Liver (tissue), 9 donors: ENCODE measurements around the gene ENPP7. TPM values are rescaled to one million over a fixed set of nuclear protein-coding genes. Genes with fewer than 3 reads are reported as not detected.

Experiments
- DNase-seq: peaks from one replicate; pipeline ENCODE4 v3.0.0-alpha.2; 2017; ENCODE audit warnings: low spot score
- H3K27ac ChIP-seq, 2 donors: one replicate each; pipeline ENCODE4 v1.7.0; 2013; ENCODE audit warnings: inconsistent platforms in 2 of 2, low read length in 2 of 2, control low read depth in 1 of 2, low read depth in 1 of 2, mild to moderate bottlenecking in 1 of 2
- H3K27me3 ChIP-seq, 4 donors: one replicate each; pipeline versions ENCODE4 v1.6.1 to v1.7.0; 2013; ENCODE audit warnings: low read length in 3 of 4, inconsistent platforms in 1 of 4, mild to moderate bottlenecking in 1 of 4, moderate library complexity in 1 of 4; ENCODE audit not compliant: control insufficient read depth in 4 of 4, insufficient read depth in 4 of 4
- H3K36me3 ChIP-seq, 4 donors: one replicate each; pipeline versions ENCODE4 v1.6.1 to v1.7.0; 2013; ENCODE audit warnings: low read length in 3 of 4, mild to moderate bottlenecking in 3 of 4, low read depth in 1 of 4, moderate library complexity in 1 of 4; ENCODE audit not compliant: control insufficient read depth in 4 of 4, insufficient read depth in 3 of 4
- H3K4me1 ChIP-seq, 4 donors: one replicate each; pipeline versions ENCODE4 v1.6.1 to v1.7.0; 2013; ENCODE audit warnings: low read length in 3 of 4, mild to moderate bottlenecking in 3 of 4, moderate library complexity in 1 of 4; ENCODE audit not compliant: control insufficient read depth in 4 of 4, insufficient read depth in 4 of 4
- H3K4me3 ChIP-seq, 3 donors: one replicate each; pipeline versions ENCODE4 v1.6.1 to v1.7.0; 2013; ENCODE audit warnings: low read length in 3 of 3, control low read depth in 1 of 3, low read depth in 1 of 3, mild to moderate bottlenecking in 1 of 3
- H3K9ac ChIP-seq, 2 donors: one replicate each; pipeline ENCODE4 v1.7.0; 2013; ENCODE audit warnings: low read length in 2 of 2, mild to moderate bottlenecking in 2 of 2, moderate library complexity in 2 of 2, control low read depth in 1 of 2, low read depth in 1 of 2
- H3K9me3 ChIP-seq, 4 donors: one replicate each; pipeline versions ENCODE4 v1.6.1 to v1.7.0; 2013; ENCODE audit warnings: low read length in 3 of 4; ENCODE audit not compliant: control insufficient read depth in 4 of 4
- FOXA1 ChIP-seq: IDR thresholded peaks from 2 replicates; pipeline ENCODE4 v1.6.1; 2016; ENCODE audit warnings: antibody characterized with exemption
- FOXA2 ChIP-seq: IDR thresholded peaks from 2 replicates; pipeline ENCODE4 v1.6.1; 2016; ENCODE audit warnings: antibody characterized with exemption
- GABPA ChIP-seq, 2 donors: IDR thresholded peaks in 1 of 2; conservative IDR thresholded peaks in 1 of 2; 2 replicates each; pipeline ENCODE4 v1.6.1; 2016; ENCODE audit warnings: antibody characterized with exemption in 2 of 2, mild to moderate bottlenecking in 1 of 2, moderate library complexity in 1 of 2
- HNF4G ChIP-seq: IDR thresholded peaks from 2 replicates; pipeline ENCODE4 v1.6.1; 2016; ENCODE audit warnings: antibody characterized with exemption
- JUND ChIP-seq, 2 donors: IDR thresholded peaks; 2 replicates each; pipeline ENCODE4 v1.6.1; 2016; ENCODE audit warnings: antibody characterized with exemption in 2 of 2
- NR2F2 ChIP-seq: IDR thresholded peaks from 2 replicates; pipeline ENCODE4 v1.6.1; 2016; ENCODE audit warnings: antibody characterized with exemption
- RAD21 ChIP-seq, 2 donors: IDR thresholded peaks; 2 replicates each; pipeline ENCODE4 v1.6.1; 2016; ENCODE audit warnings: antibody characterized with exemption in 2 of 2, mild to moderate bottlenecking in 2 of 2
- RXRA ChIP-seq, 2 donors: IDR thresholded peaks; 2 replicates each; pipeline ENCODE4 v1.6.1; 2017 to 2018; ENCODE audit warnings: antibody characterized with exemption in 2 of 2, mild to moderate bottlenecking in 1 of 2
- TAF1 ChIP-seq: conservative IDR thresholded peaks from 2 replicates; pipeline ENCODE4 v1.6.1; 2016; ENCODE audit warnings: antibody characterized with exemption, mild to moderate bottlenecking
- YY1 ChIP-seq: IDR thresholded peaks from 2 replicates; pipeline ENCODE4 v1.6.1; 2016; ENCODE audit warnings: antibody characterized with exemption, mild to moderate bottlenecking
- WGBS: extraction: QIAGEN DNeasy Blood & Tissue Kit; methylation state at CpG from one replicate; pipeline ENCODE4 v1.1.7; 2013; 5-methylcytosine and 5-hydroxymethylcytosine counted together
- polyA plus RNA-seq, 2 donors: library from polyadenylated mRNA; stranded (reverse) in 1 of 2; unstranded in 1 of 2; fragments of 200-250 nt in 1 of 2; fragments of >200 nt in 1 of 2; fragmentation: Nextera tagmentation in 1 of 2; extraction: Ambion mirVana in 1 of 2; gene quantifications; one replicate each; pipeline versions ENCODE4 v1.2.1 to v1.2.3, GENCODE V29; 2013 to 2015
- total RNA-seq, 2 donors: library from RNA; depleted of rRNA; stranded (reverse); fragments of >200 nt; gene quantifications; one replicate each; pipeline ENCODE4 v1.2.3, GENCODE V29; 2014
- TF ChIP-seq, protein P1 (sequence below): IDR thresholded peaks from 2 replicates; pipeline ENCODE4 v1.6.1; 2016; ENCODE audit warnings: antibody characterized with exemption, mild to moderate bottlenecking
- TF ChIP-seq, protein P2 (sequence below): IDR thresholded peaks from 2 replicates; pipeline ENCODE4 v1.6.1; 2016; ENCODE audit warnings: antibody characterized with exemption
- TF ChIP-seq, protein P3 (sequence below): IDR thresholded peaks from 2 replicates; pipeline ENCODE4 v1.6.1; 2016; ENCODE audit warnings: antibody characterized with exemption
- TF ChIP-seq, protein P4 (sequence below): IDR thresholded peaks from 2 replicates; pipeline ENCODE4 v1.6.1; 2016; ENCODE audit warnings: antibody characterized with exemption
- TF ChIP-seq, protein P5 (sequence below): fragments of 150-350 bp; IDR thresholded peaks from 2 replicates; pipeline ENCODE4 v1.5.1; 2017; ENCODE audit warnings: improper control_type of control experiment, low read depth, low read length; ENCODE audit not compliant: missing input control
- donor health status: healthy.
- donor health status: healthy.
- donor health status: healthy.
- donor health status: healthy.
- donor health status: healthy.

Gene ENPP7
- total and polyA plus RNA-seq, 4 donors, result 1.7 to 12.0 (median 3.9) TPM

DNA sequence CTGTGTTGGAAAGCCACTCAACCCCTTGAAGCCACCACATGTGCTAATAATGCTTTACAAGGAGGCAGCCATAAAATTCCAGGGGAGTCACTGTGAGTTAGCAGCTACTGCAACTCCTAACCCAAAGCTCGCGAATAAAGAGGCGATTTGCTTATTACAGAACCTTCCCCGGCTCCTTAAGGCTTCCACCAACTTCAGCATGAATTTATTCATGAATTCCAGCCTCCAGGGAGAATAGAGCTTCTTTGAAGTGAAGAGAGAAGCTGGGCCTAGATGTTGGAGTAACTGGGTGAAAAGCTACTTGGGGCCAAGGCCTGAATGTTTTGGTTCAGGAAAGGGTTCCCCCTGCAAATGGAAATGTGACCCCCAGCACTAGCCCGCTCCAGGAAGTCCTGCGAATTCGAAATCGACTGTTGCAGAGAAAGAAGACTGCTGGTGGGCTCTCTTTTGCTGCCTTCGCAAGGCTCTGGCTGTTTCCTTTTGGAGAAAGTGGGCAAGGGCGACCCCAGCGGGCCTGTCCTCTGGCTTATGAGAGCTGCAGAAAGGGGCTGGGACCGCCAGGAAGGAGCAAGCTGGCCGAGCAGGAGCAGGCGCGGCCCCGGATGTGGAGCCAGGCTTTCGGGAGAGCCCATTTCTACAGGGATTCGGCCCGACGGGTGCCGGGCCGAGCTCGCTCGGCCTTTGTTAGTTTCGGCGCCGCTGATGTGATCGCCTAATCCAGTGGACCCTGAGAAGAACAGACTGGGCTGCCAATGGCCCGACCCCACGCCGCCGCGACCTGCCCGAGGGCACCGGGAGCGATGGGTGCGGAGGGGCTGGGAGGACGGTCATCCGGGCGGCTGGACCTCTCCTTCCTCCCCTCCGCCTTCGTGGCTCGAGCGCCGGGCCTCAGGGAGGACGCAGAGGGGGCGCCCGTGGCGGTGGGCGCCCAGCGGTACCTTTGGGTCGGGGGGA is 58.5 kb downstream of the ENPP7 start:
- H3K4me3 ChIP-seq, result peak overlapping the region in 1 of 3 donors; percentile 30
- peaks cover 0 to 15% (median 10%) of the 10 kb centered on the region in 4 donors for H3K27me3 ChIP-seq
- H3K4me1 ChIP-seq, result peaks cover 0 to 10% (median 7%) of the 10 kb centered on the region in 4 donors
- H3K27ac ChIP-seq, result no peak overlapping the region
- no peak for DNase-seq
- 28% methylated on average over 52 of the region's 52 CpGs for WGBS
- H3K9ac ChIP-seq, result no peak overlapping the region
- no peak for TF ChIP-seq FOXA2
- no peak for TF ChIP-seq TAF1
- no peak for TF ChIP-seq RAD21 (IDR thresholded peaks at IDR 0.05)
- no peak for TF ChIP-seq FOXA1
- no peak for TF ChIP-seq HNF4G
- TF ChIP-seq, protein P1, sequence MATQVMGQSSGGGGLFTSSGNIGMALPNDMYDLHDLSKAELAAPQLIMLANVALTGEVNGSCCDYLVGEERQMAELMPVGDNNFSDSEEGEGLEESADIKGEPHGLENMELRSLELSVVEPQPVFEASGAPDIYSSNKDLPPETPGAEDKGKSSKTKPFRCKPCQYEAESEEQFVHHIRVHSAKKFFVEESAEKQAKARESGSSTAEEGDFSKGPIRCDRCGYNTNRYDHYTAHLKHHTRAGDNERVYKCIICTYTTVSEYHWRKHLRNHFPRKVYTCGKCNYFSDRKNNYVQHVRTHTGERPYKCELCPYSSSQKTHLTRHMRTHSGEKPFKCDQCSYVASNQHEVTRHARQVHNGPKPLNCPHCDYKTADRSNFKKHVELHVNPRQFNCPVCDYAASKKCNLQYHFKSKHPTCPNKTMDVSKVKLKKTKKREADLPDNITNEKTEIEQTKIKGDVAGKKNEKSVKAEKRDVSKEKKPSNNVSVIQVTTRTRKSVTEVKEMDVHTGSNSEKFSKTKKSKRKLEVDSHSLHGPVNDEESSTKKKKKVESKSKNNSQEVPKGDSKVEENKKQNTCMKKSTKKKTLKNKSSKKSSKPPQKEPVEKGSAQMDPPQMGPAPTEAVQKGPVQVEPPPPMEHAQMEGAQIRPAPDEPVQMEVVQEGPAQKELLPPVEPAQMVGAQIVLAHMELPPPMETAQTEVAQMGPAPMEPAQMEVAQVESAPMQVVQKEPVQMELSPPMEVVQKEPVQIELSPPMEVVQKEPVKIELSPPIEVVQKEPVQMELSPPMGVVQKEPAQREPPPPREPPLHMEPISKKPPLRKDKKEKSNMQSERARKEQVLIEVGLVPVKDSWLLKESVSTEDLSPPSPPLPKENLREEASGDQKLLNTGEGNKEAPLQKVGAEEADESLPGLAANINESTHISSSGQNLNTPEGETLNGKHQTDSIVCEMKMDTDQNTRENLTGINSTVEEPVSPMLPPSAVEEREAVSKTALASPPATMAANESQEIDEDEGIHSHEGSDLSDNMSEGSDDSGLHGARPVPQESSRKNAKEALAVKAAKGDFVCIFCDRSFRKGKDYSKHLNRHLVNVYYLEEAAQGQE, result no peak
- no peak for TF ChIP-seq JUND (IDR thresholded peaks at IDR 0.05)
- TF ChIP-seq, protein P2, sequence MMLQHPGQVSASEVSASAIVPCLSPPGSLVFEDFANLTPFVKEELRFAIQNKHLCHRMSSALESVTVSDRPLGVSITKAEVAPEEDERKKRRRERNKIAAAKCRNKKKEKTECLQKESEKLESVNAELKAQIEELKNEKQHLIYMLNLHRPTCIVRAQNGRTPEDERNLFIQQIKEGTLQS, result no peak
- H3K9me3 ChIP-seq, result no peaks in the 10 kb centered on the region
- no peaks in the 10 kb centered on the region for H3K36me3 ChIP-seq

DNA sequence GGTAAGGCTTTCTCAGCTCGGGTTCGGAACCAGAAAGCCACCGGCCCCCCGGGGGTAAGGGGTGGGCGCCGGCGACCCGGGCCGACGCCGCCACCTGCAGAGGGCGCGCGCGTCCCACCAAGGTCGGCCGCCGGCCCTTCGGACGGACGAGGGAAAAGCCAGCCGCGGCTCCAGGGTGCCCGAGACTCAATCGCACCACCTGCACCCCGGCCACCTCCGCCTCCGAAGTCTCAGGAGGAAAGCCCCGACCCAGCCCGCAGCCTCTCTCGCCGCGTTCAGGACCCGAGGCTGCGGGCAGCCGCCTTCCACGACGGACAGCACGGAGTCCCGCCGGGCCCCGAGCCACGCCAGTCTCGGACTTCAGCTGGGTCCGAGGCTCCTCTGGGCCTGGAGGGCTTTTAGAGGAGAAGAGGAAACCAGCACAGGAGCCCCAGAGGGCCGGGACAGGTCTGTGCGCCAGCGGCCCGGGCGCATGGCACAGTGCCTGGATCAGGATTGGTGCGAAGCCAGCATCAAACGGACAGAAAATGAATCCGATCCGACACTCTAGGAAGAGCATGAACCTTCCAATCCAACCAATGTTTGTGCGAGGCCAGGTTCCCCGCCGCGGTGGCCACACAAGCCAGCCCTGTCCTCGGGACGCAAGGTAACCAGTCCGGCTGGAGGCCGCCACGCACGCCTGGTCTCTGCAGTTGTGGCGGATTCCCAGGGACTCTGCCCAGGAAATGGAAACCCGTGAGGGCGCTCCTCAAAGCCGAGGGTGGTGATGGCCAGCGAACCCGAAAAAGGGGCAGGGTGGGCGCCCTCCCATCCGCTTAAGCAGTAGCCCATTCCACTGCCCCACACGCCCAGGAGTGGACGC is 59.4 kb downstream of the ENPP7 start:
- DNase-seq, result no peak
- H3K4me1 ChIP-seq, result peaks cover 0 to 10% (median 7%) of the 10 kb centered on the region in 4 donors
- H3K36me3 ChIP-seq, result peaks cover 0 to 6% (median 0%) of the 10 kb centered on the region in 4 donors
- no peaks in the 10 kb centered on the region for H3K9me3 ChIP-seq
- H3K4me3 ChIP-seq, result peak overlapping the region in 1 of 3 donors; percentile 30
- H3K27me3 ChIP-seq, result peaks cover 0 to 15% (median 10%) of the 10 kb centered on the region in 4 donors
- no peak overlapping the region for H3K9ac ChIP-seq
- 5% methylated on average over 74 of the region's 74 CpGs for WGBS
- H3K27ac ChIP-seq, result no peak overlapping the region
- TF ChIP-seq RAD21 (IDR thresholded peaks at IDR 0.05), result peak; percentile 65 to 70
- no peak for TF ChIP-seq YY1
- TF ChIP-seq, protein P3, sequence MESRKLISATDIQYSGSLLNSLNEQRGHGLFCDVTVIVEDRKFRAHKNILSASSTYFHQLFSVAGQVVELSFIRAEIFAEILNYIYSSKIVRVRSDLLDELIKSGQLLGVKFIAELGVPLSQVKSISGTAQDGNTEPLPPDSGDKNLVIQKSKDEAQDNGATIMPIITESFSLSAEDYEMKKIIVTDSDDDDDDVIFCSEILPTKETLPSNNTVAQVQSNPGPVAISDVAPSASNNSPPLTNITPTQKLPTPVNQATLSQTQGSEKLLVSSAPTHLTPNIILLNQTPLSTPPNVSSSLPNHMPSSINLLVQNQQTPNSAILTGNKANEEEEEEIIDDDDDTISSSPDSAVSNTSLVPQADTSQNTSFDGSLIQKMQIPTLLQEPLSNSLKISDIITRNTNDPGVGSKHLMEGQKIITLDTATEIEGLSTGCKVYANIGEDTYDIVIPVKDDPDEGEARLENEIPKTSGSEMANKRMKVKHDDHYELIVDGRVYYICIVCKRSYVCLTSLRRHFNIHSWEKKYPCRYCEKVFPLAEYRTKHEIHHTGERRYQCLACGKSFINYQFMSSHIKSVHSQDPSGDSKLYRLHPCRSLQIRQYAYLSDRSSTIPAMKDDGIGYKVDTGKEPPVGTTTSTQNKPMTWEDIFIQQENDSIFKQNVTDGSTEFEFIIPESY, result no peak
- no peak for TF ChIP-seq RXRA (IDR thresholded peaks at IDR 0.05)
- TF ChIP-seq, protein P2, result no peak
- no peak for TF ChIP-seq GABPA (IDR thresholded peaks at IDR 0.05 in 1 of 2, conservative IDR thresholded peaks at IDR 0.05 in 1 of 2)
- TF ChIP-seq, protein P4, sequence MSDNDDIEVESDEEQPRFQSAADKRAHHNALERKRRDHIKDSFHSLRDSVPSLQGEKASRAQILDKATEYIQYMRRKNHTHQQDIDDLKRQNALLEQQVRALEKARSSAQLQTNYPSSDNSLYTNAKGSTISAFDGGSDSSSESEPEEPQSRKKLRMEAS, result no peak
- no peak for TF ChIP-seq TAF1
- no peak for TF ChIP-seq NR2F2
- TF ChIP-seq, protein P5, sequence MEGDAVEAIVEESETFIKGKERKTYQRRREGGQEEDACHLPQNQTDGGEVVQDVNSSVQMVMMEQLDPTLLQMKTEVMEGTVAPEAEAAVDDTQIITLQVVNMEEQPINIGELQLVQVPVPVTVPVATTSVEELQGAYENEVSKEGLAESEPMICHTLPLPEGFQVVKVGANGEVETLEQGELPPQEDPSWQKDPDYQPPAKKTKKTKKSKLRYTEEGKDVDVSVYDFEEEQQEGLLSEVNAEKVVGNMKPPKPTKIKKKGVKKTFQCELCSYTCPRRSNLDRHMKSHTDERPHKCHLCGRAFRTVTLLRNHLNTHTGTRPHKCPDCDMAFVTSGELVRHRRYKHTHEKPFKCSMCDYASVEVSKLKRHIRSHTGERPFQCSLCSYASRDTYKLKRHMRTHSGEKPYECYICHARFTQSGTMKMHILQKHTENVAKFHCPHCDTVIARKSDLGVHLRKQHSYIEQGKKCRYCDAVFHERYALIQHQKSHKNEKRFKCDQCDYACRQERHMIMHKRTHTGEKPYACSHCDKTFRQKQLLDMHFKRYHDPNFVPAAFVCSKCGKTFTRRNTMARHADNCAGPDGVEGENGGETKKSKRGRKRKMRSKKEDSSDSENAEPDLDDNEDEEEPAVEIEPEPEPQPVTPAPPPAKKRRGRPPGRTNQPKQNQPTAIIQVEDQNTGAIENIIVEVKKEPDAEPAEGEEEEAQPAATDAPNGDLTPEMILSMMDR, result peak; percentile 47
- no peak for TF ChIP-seq JUND (IDR thresholded peaks at IDR 0.05)
